ENCODE measurements around the gene NTRK1. TPM values are rescaled to one million over a fixed set of nuclear protein-coding genes. Genes with fewer than 3 reads are reported as not detected.

Gene NTRK1
- total RNA-seq, 1 experiment from 2014 or later: 0.24 TPM

- H2BK20ac ChIP-seq (ENCODE audit: low read depth, low read length, poor library complexity, severe bottlenecking): no peak overlapping the region
- Mint-ChIP-seq H3K27ac (no peak overlapping the region), H3K4me3 (no peak overlapping the region; a peak in 1 of 5 replicates), H3K9me3 (no peaks in the 10 kb centered on the region; a peak in 1 of 5 replicates), H3K4me1 (peaks cover 2 to 25% of the 10 kb centered on the region in 2 experiments; a peak in 2 of 4 replicates), H3K36me3 (ENCODE audit: insufficient read depth in 1 of 3, low read depth in 3 of 3) (no peaks in the 10 kb centered on the region), H3K27me3 (ENCODE audit: low read depth) (peaks cover 59% of the 10 kb centered on the region)
- no peak overlapping the region for H3K14ac ChIP-seq (ENCODE audit: insufficient read depth, low read length)
- no peak overlapping the region for H3K4ac ChIP-seq (ENCODE audit: low read depth, low read length)
- H2BK12ac ChIP-seq (ENCODE audit: insufficient read length, low read depth, low read length): no peak overlapping the region
- TF ChIP-seq CTCF (conservative IDR thresholded peaks at IDR 0.05): no peak
- H3K23me2 ChIP-seq (ENCODE audit: insufficient read length, low read depth, low read length, poor library complexity, severe bottlenecking): no peaks in the 10 kb centered on the region
- H3K56ac ChIP-seq (ENCODE audit: insufficient read length, low read depth, low read length): no peak overlapping the region
- no peak overlapping the region for H4K5ac ChIP-seq (ENCODE audit: insufficient read length, low read depth, low read length)
- WGBS (ENCODE audit: extremely low coverage, insufficient read length, low lambda C conversion rate): no CpG with 5 or more reads among the region's 9 CpGs
- H4K91ac ChIP-seq (ENCODE audit: insufficient read length, low read depth, low read length): no peak overlapping the region
- no peak overlapping the region for H2BK120ac ChIP-seq (ENCODE audit: low read depth, low read length, poor library complexity, severe bottlenecking)
- H3K27ac ChIP-seq (ENCODE audit: insufficient read length, low read depth, low read length): no peak overlapping the region
- H3K18ac ChIP-seq (ENCODE audit: insufficient read length, low read depth, low read length): no peak overlapping the region
- no peaks in the 10 kb centered on the region for H3K79me2 ChIP-seq (ENCODE audit: insufficient read depth, low read length)
- H2BK15ac ChIP-seq (ENCODE audit: low read depth, low read length): no peak overlapping the region
- no peaks in the 10 kb centered on the region; the same call in 1 of the 2 replicates for H3K4me1 ChIP-seq (ENCODE audit: insufficient read depth, low read length)
- no peak for DNase-seq
- no peak overlapping the region for H2AFZ ChIP-seq (ENCODE audit: low read length)
- no peaks in the 10 kb centered on the region for H3K27me3 ChIP-seq (ENCODE audit: insufficient read depth, low read length)
- H3K23ac ChIP-seq (ENCODE audit: insufficient read length, low read depth, low read length): no peak overlapping the region
- H3K9me3 ChIP-seq (ENCODE audit: control insufficient read depth, low read depth, low read length): no peaks in the 10 kb centered on the region
- H2AK5ac ChIP-seq (ENCODE audit: insufficient read length, low read length): no peak overlapping the region
- no peak overlapping the region for H3K4me2 ChIP-seq (ENCODE audit: insufficient read depth, insufficient read length, low read length)
- no peaks in the 10 kb centered on the region for H3K79me1 ChIP-seq (ENCODE audit: insufficient read depth, low read depth, low read length, poor library complexity, severe bottlenecking)
- no peak overlapping the region for H2BK5ac ChIP-seq (ENCODE audit: insufficient read length, low read length)
- H4K20me1 ChIP-seq (ENCODE audit: control insufficient read depth, insufficient read depth, insufficient read length): no peaks in the 10 kb centered on the region
- no peak overlapping the region for H4K8ac ChIP-seq (replicated peaks; ENCODE audit: insufficient read length, low read depth, low read length)
- H3K9ac ChIP-seq (ENCODE audit: extremely low read depth, insufficient read length, low read length): no peak overlapping the region
- H3T11ph ChIP-seq (ENCODE audit: low read length): no peak overlapping the region
These were observed 8.8 kb downstream of the NTRK1 start for GRCh38 chr1:156869455-156869854.

Data from H9 (cell line).